ENCODE results near the gene ANXA5. TPM values are rescaled to one million over a fixed set of nuclear protein-coding genes. Genes with fewer than 3 reads are reported as not detected.

Gene ANXA5
- total RNA-seq, 1 donor from 2014 or later, result 200 TPM

- intact Hi-C loops (cut with micrococcal nuclease), result no loop called here
Observed at GRCh38 chr4:121712001-121712651, 15.3 kb upstream of the ANXA5 start.

GRCh38 chr4:121711263-121712000 lies 14.7 kb upstream of the ANXA5 start:
- intact Hi-C loops (cut with micrococcal nuclease), result loop anchor here (2.0 kb wide), 1 partner anchor 15 kb away; the partner anchor contains the start of gene ANXA5

GRCh38 chr4:121709766-121710405 lies 13.1 kb upstream of the ANXA5 start:
- intact Hi-C loops (cut with micrococcal nuclease), result loop anchor here (2.0 kb wide), 1 partner anchor 13 kb away; the partner anchor contains the start of gene ANXA5

- intact Hi-C loops (cut with micrococcal nuclease), result no loop called here
Observed at GRCh38 chr4:121707344-121707743, 10.6 kb upstream of the ANXA5 start.

GRCh38 chr4:121706595-121707021 lies 9.8 kb upstream of the ANXA5 start:
- intact Hi-C loops (cut with micrococcal nuclease), result loop anchor here (1.0 kb wide), 1 partner anchor 9 kb away; no protein-coding TSS in a partner anchor

GRCh38 chr4:121705521-121705920 lies 8.7 kb upstream of the ANXA5 start:
- intact Hi-C loops (cut with micrococcal nuclease), result no loop called here

GRCh38 chr4:121702136-121702535 lies 5.4 kb upstream of the ANXA5 start:
- intact Hi-C loops (cut with micrococcal nuclease), result no loop called here

GRCh38 chr4:121701263-121701662 lies 4.5 kb upstream of the ANXA5 start:
- intact Hi-C loops (cut with micrococcal nuclease), result no loop called here

- intact Hi-C loops (cut with micrococcal nuclease), result loop anchor here (5.0 kb wide), 2 partner anchors 506 to 1034 kb away; partner anchors contain the start of gene BBS12
Observed at GRCh38 chr4:121698236-121698671, 1.5 kb upstream of the ANXA5 start.

- intact Hi-C loops (cut with micrococcal nuclease), result loop anchor here (1.0 to 5.0 kb wide), 4 partner anchors 9 to 1035 kb away; partner anchors contain the start of gene BBS12
Observed at GRCh38 chr4:121697564-121697963, 784 bp upstream of the ANXA5 start.

- intact Hi-C loops (cut with micrococcal nuclease), result loop anchor here (1.0 to 5.0 kb wide), 6 partner anchors 15 to 1036 kb away; partner anchors contain the start of genes BBS12 and EXOSC9
Observed at GRCh38 chr4:121696170-121696580, 605 bp downstream of the ANXA5 start.

GRCh38 chr4:121693886-121694285 lies 2.9 kb downstream of the ANXA5 start:
- intact Hi-C loops (cut with micrococcal nuclease), result no loop called here

- intact Hi-C loops (cut with micrococcal nuclease), result no loop called here
Observed at GRCh38 chr4:121693450-121693849, 3.3 kb downstream of the ANXA5 start.

GRCh38 chr4:121692261-121692660 lies 4.5 kb downstream of the ANXA5 start:
- intact Hi-C loops (cut with micrococcal nuclease), result no loop called here

- intact Hi-C loops (cut with micrococcal nuclease), result no loop called here
Observed at GRCh38 chr4:121690001-121690400, 6.8 kb downstream of the ANXA5 start.

- intact Hi-C loops (cut with micrococcal nuclease), result no loop called here
Observed at GRCh38 chr4:121688701-121689100, 8.1 kb downstream of the ANXA5 start.

- intact Hi-C loops (cut with micrococcal nuclease), result no loop called here
Observed at GRCh38 chr4:121688261-121688660, 8.5 kb downstream of the ANXA5 start.

GRCh38 chr4:121686255-121686654 lies 10.5 kb downstream of the ANXA5 start:
- intact Hi-C loops (cut with micrococcal nuclease), result no loop called here

GRCh38 chr4:121685257-121685656 lies 11.5 kb downstream of the ANXA5 start:
- intact Hi-C loops (cut with micrococcal nuclease), result no loop called here

GRCh38 chr4:121684561-121684960 lies 12.2 kb downstream of the ANXA5 start:
- intact Hi-C loops (cut with micrococcal nuclease), result no loop called here

- intact Hi-C loops (cut with micrococcal nuclease), result no loop called here
Observed at GRCh38 chr4:121684016-121684415, 12.8 kb downstream of the ANXA5 start.

GRCh38 chr4:121680571-121680970 lies 16.2 kb downstream of the ANXA5 start:
- intact Hi-C loops (cut with micrococcal nuclease), result no loop called here

Measured in T-helper 2 cell treated with Interferon-gamma antibody and Interleukin-4, amounts not matched to agents 100 ng/mL and 5 ng/mL, for 36 hours (primary cell).